HL-60 (cell line): Measurements from ENCODE around the gene SLC22A23.

ENCODE experiments used
- DNase-seq, 2 experiments: peaks; one replicate each; pipeline ENCODE4 v3.0.0-alpha.2; 2010 to 2020; ENCODE audit warnings: low read depth in 1 of 2, low spot score in 1 of 2
- H3K27ac ChIP-seq: fragments of 250-450 bp; sonication (Bioruptor Pico); replicated peaks from 2 replicates; pipeline ENCODE4 v1.5.1; 2020; ENCODE audit warnings: mild to moderate bottlenecking, moderate library complexity
- H3K27me3 ChIP-seq: fragments of 250-450 bp; sonication (Bioruptor Pico); 2 replicates; pipeline ENCODE4 v1.5.1; 2021; ENCODE audit warnings: mild to moderate bottlenecking, moderate library complexity; ENCODE audit not compliant: insufficient read depth, poor library complexity, severe bottlenecking
- H3K4me3 ChIP-seq: replicated peaks from 2 replicates; pipeline ENCODE4 v1.5.1; 2011; ENCODE audit warnings: mild to moderate bottlenecking, control low read depth, low read length; ENCODE audit not compliant: insufficient read depth
- CTCF ChIP-seq: IDR thresholded peaks from one replicate; pipeline ENCODE4 v1.5.1; 2011; ENCODE audit warnings: low read length, control low read depth, inconsistent platforms; ENCODE audit not compliant: insufficient read depth
- GABPA ChIP-seq: IDR thresholded peaks from 2 replicates; pipeline ENCODE4 v1.6.1; 2012; ENCODE audit warnings: low read depth
- POLR2AphosphoS5 ChIP-seq: IDR thresholded peaks from 2 replicates; pipeline ENCODE4 v1.6.1; 2012; ENCODE audit warnings: low read depth
- REST ChIP-seq: IDR thresholded peaks from 2 replicates; pipeline ENCODE4 v1.6.1; 2012; ENCODE audit warnings: low read depth; ENCODE audit not compliant: insufficient replicate concordance
- SPI1 ChIP-seq: IDR thresholded peaks from 2 replicates; pipeline ENCODE4 v1.6.1; 2012; ENCODE audit warnings: low read depth, mild to moderate bottlenecking, borderline replicate concordance

Gene SLC22A23

GRCh38 chr6:3353213-3353903 is 103.5 kb downstream of the SLC22A23 start:
- H3K27ac ChIP-seq: no peak overlapping the region
- no peak for DNase-seq
- H3K27me3 ChIP-seq: peaks cover 5% of the 10 kb centered on the region
- H3K4me3 ChIP-seq: no peak overlapping the region
- TF ChIP-seq CTCF (no peak), REST (no peak), SPI1 (no peak), POLR2AphosphoS5 (no peak), GABPA (no peak)

GRCh38 chr6:3352678-3353077 is 104.2 kb downstream of the SLC22A23 start:
- TF ChIP-seq REST (no peak), CTCF (no peak), GABPA (no peak), SPI1 (no peak), POLR2AphosphoS5 (no peak)
- H3K27me3 ChIP-seq: peaks cover 5% of the 10 kb centered on the region
- DNase-seq: no peak
- no peak overlapping the region for H3K4me3 ChIP-seq
- H3K27ac ChIP-seq: no peak overlapping the region

GRCh38 chr6:3351829-3352524 is 104.9 kb downstream of the SLC22A23 start:
- TF ChIP-seq SPI1: no peak
- TF ChIP-seq POLR2AphosphoS5: no peak
- TF ChIP-seq CTCF: no peak
- TF ChIP-seq GABPA: no peak
- no peak for TF ChIP-seq REST
- peaks cover 5% of the 10 kb centered on the region for H3K27me3 ChIP-seq
- DNase-seq: no peak
- H3K4me3 ChIP-seq: no peak overlapping the region
- H3K27ac ChIP-seq: no peak overlapping the region
